ENCODE results near the gene VPREB1.
"Not testable (repeated sequence)": the region's sequence is repeated elsewhere in the genome, so short reads cannot be mapped to it uniquely, and the experiment has no call there.

VPREB1 gene

GRCh38 chr22:22242488-22242887 lies 2.1 kb upstream of the VPREB1 start:
- no peak for FAIRE-seq
- DNase-seq (ENCODE audit: extremely low spot score, insufficient read length, low read depth): no peak

- FAIRE-seq: no peak
- DNase-seq (ENCODE audit: extremely low spot score, insufficient read length, low read depth): no peak
These were observed 1.4 kb upstream of the VPREB1 start for GRCh38 chr22:22243033-22243680.

- DNase-seq (ENCODE audit: extremely low spot score, insufficient read length, low read depth): no peak
- no peak for FAIRE-seq
These were observed 797 bp downstream of the VPREB1 start for GRCh38 chr22:22245256-22245909.

- no peak for DNase-seq (ENCODE audit: extremely low spot score, insufficient read length, low read depth)
- FAIRE-seq: no peak
These were observed 1.4 kb downstream of the VPREB1 start for GRCh38 chr22:22245935-22246525.

- FAIRE-seq (no peak), DNase-seq (ENCODE audit: extremely low spot score, insufficient read length, low read depth) (no peak)
These were observed 2.1 kb downstream of the VPREB1 start for GRCh38 chr22:22246706-22247105.

- DNase-seq (ENCODE audit: extremely low spot score, insufficient read length, low read depth): no peak
- FAIRE-seq: no peak
These were observed 4.3 kb downstream of the VPREB1 start for GRCh38 chr22:22248878-22249277.

- not testable (repeated sequence) for DNase-seq (ENCODE audit: extremely low spot score, insufficient read length, low read depth); FAIRE-seq
These were observed 6.1 kb downstream of the VPREB1 start for GRCh38 chr22:22250651-22251050.

- not testable (repeated sequence) for DNase-seq (ENCODE audit: extremely low spot score, insufficient read length, low read depth); FAIRE-seq
These were observed 11.5 kb downstream of the VPREB1 start for GRCh38 chr22:22256133-22256532.

- FAIRE-seq; DNase-seq (ENCODE audit: extremely low spot score, insufficient read length, low read depth): not testable (repeated sequence)
These were observed 14.2 kb downstream of the VPREB1 start for GRCh38 chr22:22258597-22259415.

GRCh38 chr22:22260169-22260568 lies 15.6 kb downstream of the VPREB1 start:
- DNase-seq (ENCODE audit: extremely low spot score, insufficient read length, low read depth); FAIRE-seq: not testable (repeated sequence)

- not testable (repeated sequence) for DNase-seq (ENCODE audit: extremely low spot score, insufficient read length, low read depth); FAIRE-seq
These were observed 16.0 kb downstream of the VPREB1 start for GRCh38 chr22:22260586-22260985.

- not testable (repeated sequence) for DNase-seq (ENCODE audit: extremely low spot score, insufficient read length, low read depth); FAIRE-seq
These were observed 17.9 kb downstream of the VPREB1 start for GRCh38 chr22:22262332-22263074.

GRCh38 chr22:22263823-22264222 lies 19.2 kb downstream of the VPREB1 start:
- DNase-seq (ENCODE audit: extremely low spot score, insufficient read length, low read depth); FAIRE-seq: not testable (repeated sequence)

GRCh38 chr22:22270036-22270676 lies 25.6 kb downstream of the VPREB1 start:
- FAIRE-seq; DNase-seq (ENCODE audit: extremely low spot score, insufficient read length, low read depth): not testable (repeated sequence)

- not testable (repeated sequence) for FAIRE-seq; DNase-seq (ENCODE audit: extremely low spot score, insufficient read length, low read depth)
These were observed 32.8 kb downstream of the VPREB1 start for GRCh38 chr22:22277423-22277822.

GRCh38 chr22:22284962-22285756 lies 40.6 kb downstream of the VPREB1 start:
- FAIRE-seq: not testable (repeated sequence)

GRCh38 chr22:22286390-22287105 lies 42.0 kb downstream of the VPREB1 start:
- not testable (repeated sequence) for FAIRE-seq; DNase-seq (ENCODE audit: extremely low spot score, insufficient read length, low read depth)

More at GRCh38 chr22:22284962-22285756, 40.6 kb downstream of the VPREB1 start:
- DNase-seq (ENCODE audit: extremely low spot score, insufficient read length, low read depth): not testable (repeated sequence)
